ENCODE data around the gene C19orf47. TPM values are rescaled to one million over a fixed set of nuclear protein-coding genes. Genes with fewer than 3 reads are reported as not detected.

Gene C19orf47
- polyA plus RNA-seq, 1 donor = 8.7 TPM

DNA sequence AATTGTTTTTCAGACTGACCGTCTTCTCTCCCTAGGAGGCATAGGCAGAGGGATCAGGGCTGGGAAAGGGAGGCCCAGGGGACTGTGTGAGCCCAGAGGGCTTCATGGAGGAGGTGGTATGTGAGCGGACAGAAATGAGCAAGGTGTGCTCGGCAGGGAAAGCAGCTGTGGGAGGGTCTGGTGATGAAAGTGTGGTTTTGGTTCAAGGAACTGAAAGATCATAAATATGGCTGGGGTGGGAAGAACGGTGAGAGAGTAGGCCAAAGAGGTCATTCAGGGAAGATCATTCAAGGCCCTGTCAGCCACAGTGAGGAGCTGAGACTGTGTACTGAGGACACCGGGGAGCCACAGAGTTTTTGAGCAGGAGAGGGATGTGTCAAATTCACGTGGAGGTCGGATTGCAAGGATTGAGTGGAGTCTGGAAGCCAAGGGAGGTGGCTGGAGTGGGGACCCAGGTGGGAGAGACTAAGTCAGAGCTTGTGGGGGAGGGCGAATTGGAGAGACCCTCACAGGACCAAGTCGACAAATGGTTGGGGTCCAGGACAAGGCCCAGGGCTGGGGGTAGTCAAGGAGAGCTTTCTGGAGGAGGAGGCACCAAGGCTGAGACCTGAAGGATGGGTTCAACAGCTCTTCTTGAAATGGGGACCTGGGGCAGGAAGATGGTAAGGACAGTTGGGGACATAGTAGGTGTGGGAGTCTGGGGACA lies 7.9 kb upstream of the C19orf47 start:
- Histone ChIP-seq H3K27ac (ENCODE audit: low read length) (no peak overlapping the region), H3K4me1 (ENCODE audit: control insufficient read depth, insufficient read depth, low read length) (no peaks in the 10 kb centered on the region), H3K27me3 (ENCODE audit: control insufficient read depth, insufficient read depth, low read length) (no peaks in the 10 kb centered on the region), H3K4me3 (ENCODE audit: low read length) (no peak overlapping the region), H3K36me3 (ENCODE audit: control insufficient read depth, insufficient read depth, low read length) (peaks cover 3% of the 10 kb centered on the region), H3K9me3 (ENCODE audit: control insufficient read depth, low read depth, low read length) (no peaks in the 10 kb centered on the region)
- WGBS (ENCODE audit: insufficient coverage, low lambda C conversion rate) = 100% methylated on average over 3 of the region's 9 CpGs
- DNase-seq = no peak

DNA sequence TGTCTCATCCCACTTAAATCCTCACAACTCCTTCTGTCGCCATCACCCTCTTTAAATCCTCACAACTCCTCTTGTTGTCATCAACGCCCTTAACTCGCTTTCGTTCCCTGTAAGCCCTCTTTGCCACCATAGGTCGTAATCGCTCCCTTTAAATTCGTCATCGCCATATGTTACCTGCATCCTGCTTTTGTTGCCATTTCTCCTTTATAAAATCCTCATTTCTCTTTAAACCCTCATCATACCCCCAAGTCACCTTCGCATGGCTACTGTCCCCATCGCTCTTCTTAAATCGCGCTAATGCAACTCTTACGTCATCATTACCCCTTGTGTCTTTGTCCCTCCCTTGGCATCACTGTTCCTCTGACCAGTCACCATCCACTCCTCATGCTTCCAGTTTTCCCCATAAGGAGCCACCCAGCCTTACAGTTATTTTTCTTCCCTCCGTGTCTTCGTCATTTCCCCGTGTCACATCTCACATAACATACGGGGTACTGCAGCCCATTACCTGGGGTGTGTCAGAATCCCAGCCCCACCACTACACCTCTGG lies 837 bp upstream of the C19orf47 start:
- peak; percentile 11 to 56 for DNase-seq
- H3K4me3 ChIP-seq (ENCODE audit: low read length) = peak overlapping the region; percentile 76
- 11% methylated on average over 12 of the region's 17 CpGs for WGBS (ENCODE audit: insufficient coverage, low lambda C conversion rate)
- H3K9me3 ChIP-seq (ENCODE audit: control insufficient read depth, low read depth, low read length) = no peaks in the 10 kb centered on the region
- H3K36me3 ChIP-seq (ENCODE audit: control insufficient read depth, insufficient read depth, low read length) = no peaks in the 10 kb centered on the region
- H3K4me1 ChIP-seq (ENCODE audit: control insufficient read depth, insufficient read depth, low read length) = no peaks in the 10 kb centered on the region
- peak overlapping the region; percentile 0 for H3K27ac ChIP-seq (ENCODE audit: low read length)
- no peaks in the 10 kb centered on the region for H3K27me3 ChIP-seq (ENCODE audit: control insufficient read depth, insufficient read depth, low read length)

DNA sequence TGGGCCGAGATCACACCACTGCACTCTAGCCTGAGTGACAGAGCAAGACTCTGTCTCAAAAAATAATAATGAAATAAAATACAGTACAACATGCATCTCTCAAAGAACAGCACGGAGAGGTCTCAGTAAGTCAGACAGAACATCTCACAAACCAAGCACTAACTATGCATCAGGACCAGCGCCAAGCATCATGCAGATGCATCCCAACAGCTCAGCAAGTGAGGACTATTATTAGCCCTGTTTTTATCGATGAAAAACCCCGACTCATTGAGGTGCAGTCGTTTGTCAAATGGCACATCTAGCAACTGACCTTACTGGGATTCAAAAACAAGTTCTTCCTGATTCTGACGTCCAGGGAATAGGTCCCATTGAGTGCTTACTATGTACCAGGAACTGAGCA lies 3.8 kb downstream of the C19orf47 start:
- no peak for DNase-seq
- H3K4me3 ChIP-seq (ENCODE audit: low read length) = no peak overlapping the region
- H3K36me3 ChIP-seq (ENCODE audit: control insufficient read depth, insufficient read depth, low read length) = no peaks in the 10 kb centered on the region
- no peak overlapping the region for H3K27ac ChIP-seq (ENCODE audit: low read length)
- H3K4me1 ChIP-seq (ENCODE audit: control insufficient read depth, insufficient read depth, low read length) = no peaks in the 10 kb centered on the region
- no peaks in the 10 kb centered on the region for H3K9me3 ChIP-seq (ENCODE audit: control insufficient read depth, low read depth, low read length)
- H3K27me3 ChIP-seq (ENCODE audit: control insufficient read depth, insufficient read depth, low read length) = no peaks in the 10 kb centered on the region
- WGBS (ENCODE audit: insufficient coverage, low lambda C conversion rate) = no CpG with 5 or more reads among the region's 7 CpGs

DNA sequence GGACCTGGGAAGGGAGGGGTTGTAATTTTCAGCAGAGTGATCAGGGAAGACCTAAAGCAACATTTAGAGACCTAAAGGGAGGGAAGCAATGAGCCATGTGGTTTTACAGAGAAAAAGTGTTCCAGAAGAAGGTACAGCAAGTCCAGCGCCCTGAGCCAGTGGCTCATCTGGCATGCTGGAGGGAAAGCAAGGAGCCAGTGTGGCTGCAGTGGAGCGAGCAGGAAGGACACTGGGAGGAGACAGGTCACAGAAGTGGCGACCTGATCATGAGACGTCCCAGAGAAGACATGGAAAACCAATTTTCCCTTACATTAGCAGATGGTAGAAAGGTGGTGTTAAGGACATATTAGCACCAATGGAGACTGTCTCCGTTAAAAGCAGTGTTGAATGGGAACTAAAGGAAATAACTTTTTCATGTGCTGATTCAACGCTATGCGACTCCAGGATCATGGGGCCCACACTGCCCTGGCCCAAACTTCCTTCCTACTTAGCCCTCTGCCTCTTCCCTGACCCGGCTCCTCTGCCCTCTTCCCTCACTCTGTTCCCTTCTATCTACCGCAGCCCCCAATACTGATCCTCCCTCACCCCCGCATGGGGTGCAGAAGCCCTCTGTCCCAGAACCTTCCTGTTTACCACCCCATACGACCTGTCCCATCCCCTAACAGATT lies 5.4 kb downstream of the C19orf47 start:
- WGBS (ENCODE audit: insufficient coverage, low lambda C conversion rate) = 100% methylated on average over 2 of the region's 11 CpGs
- DNase-seq = no peak
- Histone ChIP-seq H3K36me3 (ENCODE audit: control insufficient read depth, insufficient read depth, low read length) (no peaks in the 10 kb centered on the region), H3K9me3 (ENCODE audit: control insufficient read depth, low read depth, low read length) (no peaks in the 10 kb centered on the region), H3K27ac (ENCODE audit: low read length) (no peak overlapping the region), H3K4me1 (ENCODE audit: control insufficient read depth, insufficient read depth, low read length) (no peaks in the 10 kb centered on the region), H3K4me3 (ENCODE audit: low read length) (no peak overlapping the region), H3K27me3 (ENCODE audit: control insufficient read depth, insufficient read depth, low read length) (no peaks in the 10 kb centered on the region)

DNA sequence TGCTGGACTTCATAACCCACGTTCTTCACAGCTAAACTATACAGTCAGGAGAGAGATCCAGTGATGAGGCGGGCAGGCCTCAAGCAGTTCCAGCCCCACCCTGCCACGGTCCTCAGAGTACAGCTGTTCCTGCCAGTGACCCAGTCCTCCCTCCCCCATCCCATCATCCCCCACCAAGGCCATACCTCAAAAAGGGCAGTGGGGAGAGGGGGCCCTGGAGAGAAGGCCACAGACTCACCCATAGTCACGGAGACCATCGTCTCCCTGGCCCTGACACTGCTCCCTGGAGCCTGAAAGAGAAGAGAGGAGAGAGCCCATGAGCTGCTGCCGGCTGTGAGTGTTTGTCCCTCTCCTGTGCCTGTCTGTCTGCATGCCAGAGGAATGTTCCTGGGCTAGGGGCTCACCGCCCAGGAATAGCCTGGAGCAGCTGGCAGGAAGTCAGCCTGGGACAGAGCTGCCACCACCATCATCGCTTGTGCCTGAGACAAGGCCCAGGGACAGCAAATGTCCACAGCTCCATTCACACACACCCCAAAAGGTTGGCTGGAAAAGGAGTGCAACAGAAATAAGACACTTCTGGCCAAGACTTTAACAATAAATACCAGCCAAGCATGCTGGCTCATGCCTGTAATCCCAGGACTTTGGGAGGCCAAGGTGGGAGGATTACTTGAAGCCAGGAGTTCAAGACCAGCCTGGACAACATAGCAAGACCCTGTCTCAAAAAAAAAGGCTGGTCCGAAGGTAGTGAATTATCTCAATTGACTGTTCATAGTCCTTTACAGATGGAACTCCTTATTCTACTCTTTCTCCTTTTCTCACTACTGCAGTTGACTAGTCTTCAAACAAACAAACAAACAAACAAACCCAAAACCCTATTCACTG lies 6.4 kb downstream of the C19orf47 start:
- Histone ChIP-seq H3K4me3 (ENCODE audit: low read length) (no peak overlapping the region), H3K27me3 (ENCODE audit: control insufficient read depth, insufficient read depth, low read length) (no peaks in the 10 kb centered on the region), H3K9me3 (ENCODE audit: control insufficient read depth, low read depth, low read length) (no peaks in the 10 kb centered on the region), H3K27ac (ENCODE audit: low read length) (no peak overlapping the region), H3K4me1 (ENCODE audit: control insufficient read depth, insufficient read depth, low read length) (no peaks in the 10 kb centered on the region), H3K36me3 (ENCODE audit: control insufficient read depth, insufficient read depth, low read length) (no peaks in the 10 kb centered on the region)
- WGBS (ENCODE audit: insufficient coverage, low lambda C conversion rate) = no CpG with 5 or more reads among the region's 9 CpGs
- no peak for DNase-seq

DNA sequence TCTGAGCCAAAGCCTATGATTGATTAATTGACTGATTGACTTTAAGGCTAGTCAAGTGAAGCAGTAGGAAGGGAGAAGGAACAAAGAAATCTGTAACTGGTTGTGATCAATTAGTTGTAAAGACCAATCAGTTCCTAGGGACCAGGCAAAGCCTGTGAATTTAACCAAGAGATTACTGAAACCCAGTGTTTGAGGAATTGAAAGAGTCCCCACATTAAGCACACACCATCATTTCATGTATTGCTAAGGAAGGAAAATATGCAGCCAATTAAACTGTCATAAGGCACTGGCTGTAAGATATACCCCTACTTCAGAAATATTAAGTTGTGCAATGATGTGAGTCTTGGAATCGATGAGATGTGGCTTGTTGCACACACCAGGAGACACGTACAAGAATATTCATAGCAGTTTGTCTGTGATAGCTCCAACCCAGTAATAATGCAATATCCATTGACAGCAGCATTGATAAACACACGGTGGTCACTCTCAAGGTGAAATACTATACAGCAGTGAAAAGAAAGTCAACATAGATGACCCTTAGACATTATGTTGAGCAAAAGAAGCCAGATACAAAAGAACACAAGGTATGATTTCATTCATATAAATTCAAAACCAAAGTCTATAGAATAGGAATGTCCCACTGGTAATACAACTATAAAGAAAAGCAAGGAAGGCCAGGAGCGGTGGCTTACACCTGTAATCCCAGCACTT lies 9.0 kb downstream of the C19orf47 start:
- no peaks in the 10 kb centered on the region for H3K4me1 ChIP-seq (ENCODE audit: control insufficient read depth, insufficient read depth, low read length)
- no peaks in the 10 kb centered on the region for H3K27me3 ChIP-seq (ENCODE audit: control insufficient read depth, insufficient read depth, low read length)
- no peak overlapping the region for H3K4me3 ChIP-seq (ENCODE audit: low read length)
- H3K36me3 ChIP-seq (ENCODE audit: control insufficient read depth, insufficient read depth, low read length) = peaks cover 16% of the 10 kb centered on the region
- no peak overlapping the region for H3K27ac ChIP-seq (ENCODE audit: low read length)
- no CpG with 5 or more reads among the region's 4 CpGs for WGBS (ENCODE audit: insufficient coverage, low lambda C conversion rate)
- DNase-seq = no peak
- H3K9me3 ChIP-seq (ENCODE audit: control insufficient read depth, low read depth, low read length) = no peaks in the 10 kb centered on the region

DNA sequence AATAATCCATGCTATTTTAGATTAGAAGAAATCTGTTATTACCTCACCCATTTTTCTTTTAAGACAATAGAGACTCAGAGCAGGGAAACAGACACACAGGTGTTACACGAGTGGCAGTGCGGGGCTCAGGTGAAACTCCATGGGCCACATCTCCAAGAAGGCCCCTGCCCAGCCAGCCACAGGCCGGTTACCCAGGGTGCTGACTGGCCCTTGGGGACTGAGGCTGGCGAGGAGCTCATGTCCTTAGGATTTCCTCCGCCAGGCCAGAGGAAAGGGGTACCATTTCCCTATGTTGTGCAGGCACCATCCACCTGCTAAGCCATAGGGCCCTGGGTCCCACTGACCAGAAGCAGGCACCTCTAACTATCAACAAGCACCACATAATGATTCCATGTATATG lies 10.6 kb downstream of the C19orf47 start:
- Histone ChIP-seq H3K27ac (ENCODE audit: low read length) (no peak overlapping the region), H3K36me3 (ENCODE audit: control insufficient read depth, insufficient read depth, low read length) (peaks cover 25% of the 10 kb centered on the region), H3K27me3 (ENCODE audit: control insufficient read depth, insufficient read depth, low read length) (no peaks in the 10 kb centered on the region), H3K9me3 (ENCODE audit: control insufficient read depth, low read depth, low read length) (no peaks in the 10 kb centered on the region), H3K4me3 (ENCODE audit: low read length) (no peak overlapping the region), H3K4me1 (ENCODE audit: control insufficient read depth, insufficient read depth, low read length) (no peaks in the 10 kb centered on the region)
- DNase-seq = no peak
- no CpG with 5 or more reads among the region's 5 CpGs for WGBS (ENCODE audit: insufficient coverage, low lambda C conversion rate)

DNA sequence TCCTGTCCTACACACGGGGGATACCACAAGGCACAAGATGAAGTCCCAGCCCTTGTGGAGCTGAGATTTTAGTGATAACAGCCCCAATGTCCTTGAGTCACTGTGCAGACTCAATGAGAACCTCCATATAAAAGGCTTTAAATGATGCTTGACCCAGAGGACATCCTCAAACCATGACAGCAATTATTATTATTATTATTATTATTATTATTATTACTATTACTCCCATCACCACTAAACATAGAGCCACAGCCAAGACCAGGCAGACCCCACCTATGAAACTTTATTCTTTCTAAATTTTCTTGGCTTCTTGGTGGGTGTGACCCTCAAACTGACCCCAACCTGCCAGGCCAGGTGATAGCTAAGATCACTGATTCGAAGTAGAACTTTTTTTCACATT lies 11.1 kb downstream of the C19orf47 start:
- Histone ChIP-seq H3K4me1 (ENCODE audit: control insufficient read depth, insufficient read depth, low read length) (no peaks in the 10 kb centered on the region), H3K9me3 (ENCODE audit: control insufficient read depth, low read depth, low read length) (no peaks in the 10 kb centered on the region), H3K27ac (ENCODE audit: low read length) (no peak overlapping the region), H3K36me3 (ENCODE audit: control insufficient read depth, insufficient read depth, low read length) (peaks cover 27% of the 10 kb centered on the region), H3K4me3 (ENCODE audit: low read length) (no peak overlapping the region), H3K27me3 (ENCODE audit: control insufficient read depth, insufficient read depth, low read length) (no peaks in the 10 kb centered on the region)
- no peak for DNase-seq
- WGBS (ENCODE audit: insufficient coverage, low lambda C conversion rate) = no CpG with 5 or more reads among the region's 2 CpGs

DNA sequence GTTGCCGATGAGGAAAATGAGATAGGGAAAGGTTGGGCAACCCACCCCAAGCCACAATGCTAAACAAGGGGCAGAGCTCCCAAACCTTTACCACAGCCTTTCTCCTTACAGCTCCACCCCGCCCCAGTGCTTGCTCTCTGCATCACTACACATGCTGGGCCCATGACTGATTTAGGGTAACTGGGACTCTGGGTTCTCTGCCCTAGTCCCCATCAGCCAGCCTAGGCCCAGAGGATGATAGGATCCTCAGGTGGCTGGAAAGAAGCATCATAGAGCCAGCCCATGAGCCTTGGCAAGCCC lies 11.6 kb downstream of the C19orf47 start:
- no peak for DNase-seq
- no peak overlapping the region for H3K27ac ChIP-seq (ENCODE audit: low read length)
- H3K36me3 ChIP-seq (ENCODE audit: control insufficient read depth, insufficient read depth, low read length) = peaks cover 33% of the 10 kb centered on the region
- H3K9me3 ChIP-seq (ENCODE audit: control insufficient read depth, low read depth, low read length) = no peaks in the 10 kb centered on the region
- no peaks in the 10 kb centered on the region for H3K27me3 ChIP-seq (ENCODE audit: control insufficient read depth, insufficient read depth, low read length)
- H3K4me3 ChIP-seq (ENCODE audit: low read length) = no peak overlapping the region
- WGBS (ENCODE audit: insufficient coverage, low lambda C conversion rate) = no CpG with 5 or more reads among the region's 2 CpGs
- no peaks in the 10 kb centered on the region for H3K4me1 ChIP-seq (ENCODE audit: control insufficient read depth, insufficient read depth, low read length)
